Neural cell (in vitro differentiated cells): Measurements from ENCODE around the gene MMP24OS. TPM values are rescaled to one million over a fixed set of nuclear protein-coding genes. Genes with fewer than 3 reads are reported as not detected.

Experiments used
- H2AFZ ChIP-seq: fragments of 200-600, 300-800 bp; sonication (generic), shearing (Covaris generic); 2 replicates; pipeline ENCODE4 v1.6.0; 2014; ENCODE audit warnings: low read depth, mild to moderate bottlenecking, antibody characterized with exemption, low read length, moderate library complexity
- H3F3A ChIP-seq: fragments of 200-600 bp; shearing (Covaris generic); 2 replicates; pipeline ENCODE4 v1.6.1; 2016; ENCODE audit warnings: mild to moderate bottlenecking, moderate library complexity, mixed read lengths, antibody characterized with exemption, low read length; ENCODE audit not compliant: insufficient read depth, poor library complexity, severe bottlenecking
- H3K27ac ChIP-seq: fragments of 200-600, 300-800 bp; sonication (generic), shearing (Covaris generic); 2 replicates; pipeline ENCODE4 v1.5.1; 2014; ENCODE audit warnings: mild to moderate bottlenecking, low read length, moderate library complexity
- H3K27me3 ChIP-seq: fragments of 300-800, 200-600 bp; sonication (generic), shearing (Covaris generic); 2 replicates; pipeline ENCODE4 v1.6.0; 2014; ENCODE audit warnings: mild to moderate bottlenecking, low read depth, low read length, moderate library complexity; ENCODE audit not compliant: insufficient read depth
- H3K36me3 ChIP-seq: fragments of 300-800, 200-600 bp; sonication (generic), shearing (Covaris generic); 2 replicates; pipeline ENCODE4 v1.5.1; 2014; ENCODE audit warnings: mild to moderate bottlenecking, antibody characterized with exemption, low read length, moderate library complexity; ENCODE audit not compliant: insufficient read depth
- H3K4me2 ChIP-seq: fragments of 300-800, 200-600 bp; sonication (generic), shearing (Covaris generic); 2 replicates; pipeline ENCODE4 v1.6.0; 2014; ENCODE audit warnings: mild to moderate bottlenecking, low read length
- H3K4me3 ChIP-seq: fragments of 300-800, 200-600 bp; sonication (generic), shearing (Covaris generic); 2 replicates; pipeline ENCODE4 v1.5.1; 2014; ENCODE audit warnings: mild to moderate bottlenecking, low read length, moderate library complexity
- H3K79me2 ChIP-seq: fragments of 200-600 bp; shearing (Covaris generic); replicated peaks from 2 replicates; pipeline ENCODE4 v1.6.0; 2014; ENCODE audit warnings: mild to moderate bottlenecking, low read length, moderate library complexity; ENCODE audit not compliant: insufficient read depth
- H3K9ac ChIP-seq: fragments of 300-800, 200-600 bp; sonication (generic), shearing (Covaris generic); 2 replicates; pipeline ENCODE4 v1.6.1; 2016; ENCODE audit warnings: mild to moderate bottlenecking, low read length, mixed read lengths
- H3K9me2 ChIP-seq: fragments of 200-600 bp; shearing (Covaris generic); 2 replicates; pipeline ENCODE4 v1.6.1; 2016; ENCODE audit warnings: mild to moderate bottlenecking, low read length, mixed read lengths; ENCODE audit not compliant: insufficient read depth
- H3K9me3 ChIP-seq: fragments of 200-600, 300-800 bp; sonication (generic), shearing (Covaris generic); 2 replicates; pipeline ENCODE4 v1.6.1; 2016; ENCODE audit warnings: mild to moderate bottlenecking, mixed run types, low read length, moderate library complexity, mixed read lengths
- H4K20me1 ChIP-seq: fragments of 200-600 bp; shearing (Covaris generic); 2 replicates; pipeline ENCODE4 v1.6.1; 2016; ENCODE audit warnings: mild to moderate bottlenecking, mixed run types; ENCODE audit not compliant: insufficient read depth
- EP300 ChIP-seq: fragments of 450-650 bp; conservative IDR thresholded peaks from 2 replicates; pipeline ENCODE4 v1.6.1; 2014; ENCODE audit warnings: antibody characterized with exemption, mild to moderate bottlenecking, moderate library complexity; ENCODE audit not compliant: poor library complexity, severe bottlenecking
- EZH2 ChIP-seq: fragments of 200-600, 300-800 bp; shearing (Covaris generic), sonication (generic); IDR thresholded peaks from 2 replicates; pipeline ENCODE4 v1.6.1; 2014; ENCODE audit warnings: antibody characterized with exemption, low read length, borderline replicate concordance, mild to moderate bottlenecking; ENCODE audit not compliant: insufficient read depth, poor library complexity, severe bottlenecking
- MXI1 ChIP-seq: fragments of 450-650 bp; conservative IDR thresholded peaks from 2 replicates; pipeline ENCODE4 v1.6.1; 2014; ENCODE audit warnings: antibody characterized with exemption, mild to moderate bottlenecking; ENCODE audit not compliant: poor library complexity, severe bottlenecking
- POLR2AphosphoS5 ChIP-seq: IDR thresholded peaks from 2 replicates; pipeline ENCODE4 v1.6.1; 2012
- RAD21 ChIP-seq: fragments of 450-650 bp; conservative IDR thresholded peaks from 2 replicates; pipeline ENCODE4 v1.6.1; 2014; ENCODE audit warnings: antibody characterized with exemption, mild to moderate bottlenecking, moderate library complexity
- SMC3 ChIP-seq: fragments of 450-650 bp; conservative IDR thresholded peaks from 2 replicates; pipeline ENCODE4 v1.6.1; 2014; ENCODE audit warnings: antibody characterized with exemption, mild to moderate bottlenecking, moderate library complexity; ENCODE audit not compliant: poor library complexity
- TAF1 ChIP-seq: IDR thresholded peaks from 2 replicates; pipeline ENCODE4 v1.6.1; 2012; ENCODE audit warnings: low read depth
- polyA plus RNA-seq: library from polyadenylated mRNA; depleted of rRNA; stranded (reverse); fragments of >200 nt; gene quantifications from 2 replicates; pipeline ENCODE4 v1.2.3, GENCODE V29; 2014
- TF ChIP-seq, protein P1 (sequence below): fragments of 450-650 bp; IDR thresholded peaks from 2 replicates; pipeline ENCODE4 v1.5.1; 2014; ENCODE audit warnings: antibody characterized with exemption, mild to moderate bottlenecking, moderate library complexity; ENCODE audit not compliant: poor library complexity, severe bottlenecking
- TF ChIP-seq, protein P2 (sequence below): IDR thresholded peaks from 2 replicates; pipeline ENCODE4 v1.6.1; 2012; ENCODE audit warnings: borderline replicate concordance

The MMP24OS gene
- polyA plus RNA-seq, 1 donor from 2014 or later: 7.7 TPM

DNA sequence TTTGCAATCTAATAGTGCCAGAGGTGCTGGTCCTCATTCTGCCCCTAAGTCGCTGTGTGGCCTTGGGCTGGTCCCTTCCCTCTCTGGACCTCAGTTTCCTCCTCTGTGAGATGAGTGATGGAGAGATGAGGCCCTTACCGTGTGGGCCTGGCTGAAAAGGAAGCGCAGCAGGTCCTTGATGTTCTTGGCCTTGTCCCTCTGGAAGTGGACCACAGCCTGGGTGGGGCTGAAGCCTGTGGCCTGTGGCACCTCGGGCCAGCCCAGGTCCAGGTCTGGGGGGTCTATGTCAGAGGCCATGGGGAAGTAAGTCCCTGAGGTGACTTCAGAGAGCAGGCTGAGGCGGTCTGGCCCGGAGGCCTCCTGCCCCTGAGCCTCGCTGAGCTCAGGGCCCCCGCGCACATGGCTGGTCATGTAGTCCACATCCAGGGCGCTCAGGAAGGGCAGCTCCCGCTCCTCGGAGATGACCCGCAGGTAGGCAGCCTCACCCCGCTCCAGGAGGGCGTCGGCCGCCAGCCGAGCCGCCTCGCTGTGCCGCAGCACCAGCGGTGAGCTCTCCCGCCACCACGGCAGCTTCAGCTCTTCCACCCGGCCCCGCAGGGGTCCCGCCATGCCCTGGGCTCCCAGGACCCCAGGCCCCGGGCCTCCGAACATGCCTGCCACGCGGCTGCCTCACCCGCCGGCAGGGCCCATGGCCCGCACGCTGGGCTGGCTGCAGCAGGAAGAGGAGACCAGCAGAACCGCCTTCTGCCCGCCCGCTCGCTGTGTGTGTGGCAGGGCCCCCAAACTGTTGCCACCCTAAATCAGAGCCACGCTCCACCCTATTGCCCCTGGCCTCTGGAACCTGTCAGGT is 14.0 kb upstream of the MMP24OS start, which contains the start of gene FAM83C:
Gene FAM83C, minus strand, starts transcription at position 772 of the 850 bp plus-strand sequence. Its CDS starts 121 bp downstream, at position 651.
- Histone ChIP-seq H3K27ac (no peak within 1 kb of the TSS), H3K4me3 (no peak within 1 kb of the TSS), H3K9me3 (no peaks in the 10 kb centered on the region), H3K36me3 (no peaks in the 10 kb centered on the region), H3K4me2 (no peak within 1 kb of the TSS), H3K9ac (no peak within 1 kb of the TSS), H3F3A (no peaks in the 10 kb centered on the region), H3K9me2 (no peaks in the 10 kb centered on the region), H3K27me3 (no peaks in the 10 kb centered on the region), H3K79me2 (no peaks in the 10 kb centered on the region), H2AFZ (no peak within 1 kb of the TSS), H4K20me1 (no peaks in the 10 kb centered on the region)
- no peak for TF ChIP-seq SMC3

DNA sequence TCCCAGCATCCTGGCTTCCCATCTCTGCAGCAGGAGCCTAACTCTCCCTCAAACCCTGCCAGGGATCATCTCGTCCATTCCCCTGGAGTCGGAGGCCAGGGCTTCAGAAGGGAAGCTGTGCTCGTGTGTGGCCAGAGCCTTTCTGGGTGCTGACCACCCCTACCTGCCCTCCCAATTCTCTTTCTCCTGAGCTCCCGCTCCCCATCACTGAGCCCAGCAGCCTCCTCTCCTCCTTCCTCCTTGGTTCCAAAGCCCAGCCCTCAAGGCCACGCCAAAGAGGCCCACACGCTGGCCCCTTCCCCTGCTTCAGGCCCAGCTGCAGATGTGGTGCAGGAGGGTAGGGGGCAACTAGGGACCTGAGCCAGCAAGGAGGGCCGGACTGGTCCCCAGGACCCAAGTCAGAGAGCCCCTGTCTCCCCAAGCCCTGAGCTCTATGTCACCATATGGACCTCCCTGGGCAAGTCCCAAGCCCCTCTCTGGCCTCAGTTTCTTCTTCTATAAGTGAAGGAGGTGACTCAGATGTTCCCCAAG is 13.0 kb upstream of the MMP24OS start:
- Histone ChIP-seq H3K36me3 (no peaks in the 10 kb centered on the region), H3K79me2 (no peaks in the 10 kb centered on the region)
- TF ChIP-seq, protein P1, sequence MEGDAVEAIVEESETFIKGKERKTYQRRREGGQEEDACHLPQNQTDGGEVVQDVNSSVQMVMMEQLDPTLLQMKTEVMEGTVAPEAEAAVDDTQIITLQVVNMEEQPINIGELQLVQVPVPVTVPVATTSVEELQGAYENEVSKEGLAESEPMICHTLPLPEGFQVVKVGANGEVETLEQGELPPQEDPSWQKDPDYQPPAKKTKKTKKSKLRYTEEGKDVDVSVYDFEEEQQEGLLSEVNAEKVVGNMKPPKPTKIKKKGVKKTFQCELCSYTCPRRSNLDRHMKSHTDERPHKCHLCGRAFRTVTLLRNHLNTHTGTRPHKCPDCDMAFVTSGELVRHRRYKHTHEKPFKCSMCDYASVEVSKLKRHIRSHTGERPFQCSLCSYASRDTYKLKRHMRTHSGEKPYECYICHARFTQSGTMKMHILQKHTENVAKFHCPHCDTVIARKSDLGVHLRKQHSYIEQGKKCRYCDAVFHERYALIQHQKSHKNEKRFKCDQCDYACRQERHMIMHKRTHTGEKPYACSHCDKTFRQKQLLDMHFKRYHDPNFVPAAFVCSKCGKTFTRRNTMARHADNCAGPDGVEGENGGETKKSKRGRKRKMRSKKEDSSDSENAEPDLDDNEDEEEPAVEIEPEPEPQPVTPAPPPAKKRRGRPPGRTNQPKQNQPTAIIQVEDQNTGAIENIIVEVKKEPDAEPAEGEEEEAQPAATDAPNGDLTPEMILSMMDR: no peak
- no peak for TF ChIP-seq EP300
- TF ChIP-seq MXI1: no peak
- TF ChIP-seq RAD21: no peak
- TF ChIP-seq EZH2: no peak
- TF ChIP-seq TAF1: no peak
- TF ChIP-seq, protein P2, sequence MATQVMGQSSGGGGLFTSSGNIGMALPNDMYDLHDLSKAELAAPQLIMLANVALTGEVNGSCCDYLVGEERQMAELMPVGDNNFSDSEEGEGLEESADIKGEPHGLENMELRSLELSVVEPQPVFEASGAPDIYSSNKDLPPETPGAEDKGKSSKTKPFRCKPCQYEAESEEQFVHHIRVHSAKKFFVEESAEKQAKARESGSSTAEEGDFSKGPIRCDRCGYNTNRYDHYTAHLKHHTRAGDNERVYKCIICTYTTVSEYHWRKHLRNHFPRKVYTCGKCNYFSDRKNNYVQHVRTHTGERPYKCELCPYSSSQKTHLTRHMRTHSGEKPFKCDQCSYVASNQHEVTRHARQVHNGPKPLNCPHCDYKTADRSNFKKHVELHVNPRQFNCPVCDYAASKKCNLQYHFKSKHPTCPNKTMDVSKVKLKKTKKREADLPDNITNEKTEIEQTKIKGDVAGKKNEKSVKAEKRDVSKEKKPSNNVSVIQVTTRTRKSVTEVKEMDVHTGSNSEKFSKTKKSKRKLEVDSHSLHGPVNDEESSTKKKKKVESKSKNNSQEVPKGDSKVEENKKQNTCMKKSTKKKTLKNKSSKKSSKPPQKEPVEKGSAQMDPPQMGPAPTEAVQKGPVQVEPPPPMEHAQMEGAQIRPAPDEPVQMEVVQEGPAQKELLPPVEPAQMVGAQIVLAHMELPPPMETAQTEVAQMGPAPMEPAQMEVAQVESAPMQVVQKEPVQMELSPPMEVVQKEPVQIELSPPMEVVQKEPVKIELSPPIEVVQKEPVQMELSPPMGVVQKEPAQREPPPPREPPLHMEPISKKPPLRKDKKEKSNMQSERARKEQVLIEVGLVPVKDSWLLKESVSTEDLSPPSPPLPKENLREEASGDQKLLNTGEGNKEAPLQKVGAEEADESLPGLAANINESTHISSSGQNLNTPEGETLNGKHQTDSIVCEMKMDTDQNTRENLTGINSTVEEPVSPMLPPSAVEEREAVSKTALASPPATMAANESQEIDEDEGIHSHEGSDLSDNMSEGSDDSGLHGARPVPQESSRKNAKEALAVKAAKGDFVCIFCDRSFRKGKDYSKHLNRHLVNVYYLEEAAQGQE: no peak
- no peak for TF ChIP-seq SMC3
- TF ChIP-seq POLR2AphosphoS5: no peak

More for the DNA sequence above, 13.0 kb upstream of the MMP24OS start:
- H3K9me3 ChIP-seq: no peaks in the 10 kb centered on the region
- H3F3A ChIP-seq: no peaks in the 10 kb centered on the region
- no peak overlapping the region for H3K27ac ChIP-seq
- H3K4me3 ChIP-seq: no peak overlapping the region
- no peak overlapping the region for H3K4me2 ChIP-seq
- H3K9ac ChIP-seq: no peak overlapping the region
- H4K20me1 ChIP-seq: no peaks in the 10 kb centered on the region
- H3K9me2 ChIP-seq: no peaks in the 10 kb centered on the region
- H3K27me3 ChIP-seq: no peaks in the 10 kb centered on the region
- no peak overlapping the region for H2AFZ ChIP-seq
